Skeletal muscle satellite cell (primary cell): ENCODE results near the gene LGALS3.

Experiments used
- H3K27me3 ChIP-seq: 2 replicates; pipeline ENCODE4 v1.7.0; 2013; ENCODE audit warnings: low read length; ENCODE audit not compliant: control insufficient read depth, insufficient read depth
- H3K36me3 ChIP-seq: 2 replicates; pipeline ENCODE4 v1.7.0; 2013; ENCODE audit warnings: mild to moderate bottlenecking, control low read depth, low read length; ENCODE audit not compliant: insufficient read depth
- H3K4me1 ChIP-seq: 2 replicates; pipeline ENCODE4 v1.7.0; 2013; ENCODE audit warnings: low read length; ENCODE audit not compliant: control insufficient read depth, insufficient read depth
- H3K4me2 ChIP-seq: 2 replicates; pipeline ENCODE4 v1.7.0; 2013; ENCODE audit warnings: mild to moderate bottlenecking, low read length
- H3K4me3 ChIP-seq: 2 replicates; pipeline ENCODE4 v1.7.0; 2013; ENCODE audit warnings: low read length
- H3K9ac ChIP-seq: 2 replicates; pipeline ENCODE4 v1.7.0; 2013; ENCODE audit warnings: mild to moderate bottlenecking, low read depth, low read length, moderate library complexity
- H3K9me3 ChIP-seq: replicated peaks from 2 replicates; pipeline ENCODE4 v1.7.0; 2013; ENCODE audit warnings: mild to moderate bottlenecking, control low read depth, low read length

The LGALS3 gene

DNA sequence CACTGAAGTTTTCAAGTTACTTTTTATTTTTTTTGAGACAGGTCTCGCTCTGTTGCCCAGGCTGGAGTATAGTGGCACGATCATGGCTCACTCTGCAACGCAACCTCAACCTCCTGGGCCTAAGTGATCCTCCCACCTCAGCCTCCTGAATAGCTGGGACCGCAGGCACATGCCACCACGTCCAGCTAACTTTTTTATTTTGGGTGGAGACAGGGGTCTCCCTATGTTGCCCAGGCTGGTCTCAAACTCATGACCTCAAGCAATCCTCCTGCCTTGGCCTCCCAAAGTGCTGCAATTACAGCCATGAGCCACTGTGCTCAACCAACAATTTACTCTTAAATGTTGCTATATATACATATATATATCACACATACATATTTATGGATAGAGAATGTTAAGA is 27.4 kb upstream of the LGALS3 start:
- H3K4me1 ChIP-seq: peaks cover 29% of the 10 kb centered on the region
- H3K27me3 ChIP-seq: no peaks in the 10 kb centered on the region
- peaks cover 7% of the 10 kb centered on the region for H3K9me3 ChIP-seq
- no peaks in the 10 kb centered on the region for H3K36me3 ChIP-seq
- H3K4me3 ChIP-seq: no peak overlapping the region
- H3K9ac ChIP-seq: peak overlapping the region; percentile 5
- H3K4me2 ChIP-seq: peak overlapping the region; percentile 80

DNA sequence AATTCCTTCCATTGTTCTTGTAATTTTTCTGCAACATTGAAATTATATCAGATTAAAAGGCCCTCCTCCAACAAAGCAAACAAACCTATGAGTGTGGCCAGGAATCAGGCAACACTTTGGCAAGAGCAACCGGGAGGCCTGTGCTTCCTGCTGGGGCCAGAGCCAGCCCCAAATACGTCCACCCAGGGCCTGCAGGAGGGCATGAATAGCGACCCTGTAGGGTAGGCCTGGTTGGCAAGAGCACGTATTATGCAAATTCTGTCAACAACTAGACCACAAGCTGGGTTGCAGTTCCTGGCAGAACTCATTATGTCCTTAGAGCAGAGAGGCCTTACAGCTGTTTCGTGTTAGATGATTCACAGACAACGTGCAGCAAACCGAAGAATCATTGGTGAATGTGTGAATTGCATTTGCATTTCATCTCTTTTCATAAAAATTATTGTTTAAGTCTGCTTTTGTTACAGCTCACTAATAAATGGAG is 26.9 kb upstream of the LGALS3 start:
- H3K9me3 ChIP-seq: peaks cover 7% of the 10 kb centered on the region
- no peaks in the 10 kb centered on the region for H3K36me3 ChIP-seq
- no peaks in the 10 kb centered on the region for H3K27me3 ChIP-seq
- peak overlapping the region; percentile 83 for H3K9ac ChIP-seq
- peak overlapping the region; percentile 80 for H3K4me2 ChIP-seq
- H3K4me3 ChIP-seq: no peak overlapping the region
- peaks cover 34% of the 10 kb centered on the region for H3K4me1 ChIP-seq

DNA sequence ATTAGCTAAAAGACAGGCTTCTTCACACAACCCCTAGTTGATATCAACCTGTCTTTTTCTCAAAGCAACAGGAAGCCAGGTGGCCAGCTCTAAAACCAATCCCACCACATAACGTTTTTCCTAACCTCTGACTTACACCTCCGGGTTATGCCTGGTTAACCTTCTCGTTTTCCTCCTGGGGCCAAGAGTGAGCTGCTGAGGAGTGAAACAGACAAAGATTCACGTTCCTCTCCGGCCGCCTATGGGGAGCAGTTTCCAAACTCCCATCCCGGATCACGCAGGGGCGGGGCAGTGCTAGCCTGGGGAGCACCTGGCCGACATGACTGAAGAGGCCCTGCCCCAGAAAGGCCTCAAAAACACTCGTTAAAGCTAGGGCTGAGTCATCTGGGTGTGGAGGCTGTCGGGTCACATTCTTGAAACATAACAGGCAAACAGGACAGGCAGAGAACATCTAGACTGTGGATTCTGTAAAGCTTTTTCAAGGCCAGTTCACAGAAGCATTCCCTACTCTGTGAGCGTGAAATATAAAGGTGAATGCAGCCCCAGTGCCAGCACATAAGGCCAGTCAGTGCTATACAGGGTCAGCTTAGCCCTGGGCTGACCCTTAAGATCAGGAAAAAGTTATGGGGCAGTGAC is 25.9 kb upstream of the LGALS3 start:
- Histone ChIP-seq H3K4me3 (peak overlapping the region; percentile 53), H3K36me3 (no peaks in the 10 kb centered on the region), H3K4me2 (peak overlapping the region; percentile 80), H3K9ac (peak overlapping the region; percentile 83), H3K27me3 (no peaks in the 10 kb centered on the region), H3K4me1 (peaks cover 43% of the 10 kb centered on the region), H3K9me3 (peaks cover 7% of the 10 kb centered on the region)

DNA sequence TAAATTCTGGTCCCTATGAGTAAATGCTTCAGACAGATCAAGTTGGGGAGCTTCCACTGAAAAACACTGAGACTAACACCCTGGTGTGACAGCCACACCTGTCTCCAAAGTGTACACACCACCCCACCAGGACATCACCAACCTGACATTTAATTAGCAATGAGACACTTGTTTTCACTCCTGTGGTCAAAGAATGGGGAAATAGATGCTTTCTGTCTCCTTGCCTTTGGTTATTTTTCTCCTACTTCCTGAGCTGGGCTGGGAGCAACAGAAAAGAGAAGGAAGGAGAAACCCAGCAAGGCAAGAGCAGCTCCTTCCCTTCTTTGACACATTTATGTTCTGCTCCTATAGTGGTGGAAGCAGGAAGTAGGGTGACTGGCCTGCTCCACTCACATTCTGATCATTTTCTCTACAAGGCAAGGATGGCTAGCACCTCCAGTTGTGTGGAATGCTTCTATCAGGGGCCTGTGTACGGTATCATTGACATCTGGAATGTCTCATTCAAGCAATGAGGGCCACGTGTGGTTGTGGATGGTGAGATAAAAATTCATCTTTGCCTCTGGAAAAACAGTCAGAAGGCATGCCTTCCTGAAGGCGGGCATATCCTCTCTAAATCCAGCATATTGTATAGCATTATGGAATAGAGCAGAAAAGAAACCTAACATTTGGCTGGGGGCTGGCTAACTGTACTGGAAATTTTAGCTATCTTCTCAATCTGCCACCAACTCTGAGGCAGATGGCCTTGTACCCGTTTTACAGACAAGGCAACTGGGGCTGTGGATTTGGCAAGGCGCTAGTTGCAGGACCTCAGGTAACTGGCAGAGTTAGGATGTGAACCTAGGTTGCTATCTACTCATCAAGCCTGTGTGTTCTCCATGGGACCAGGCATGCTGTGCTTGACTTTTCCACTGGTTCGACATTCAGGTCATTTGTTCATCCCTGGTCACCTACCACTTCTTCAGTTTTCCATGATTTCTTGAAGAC is 24.8 kb upstream of the LGALS3 start:
- H3K4me3 ChIP-seq: peak overlapping the region; percentile 53
- peaks cover 52% of the 10 kb centered on the region for H3K4me1 ChIP-seq
- peak overlapping the region; percentile 83 for H3K9ac ChIP-seq
- peak overlapping the region; percentile 80 for H3K4me2 ChIP-seq
- H3K27me3 ChIP-seq: no peaks in the 10 kb centered on the region
- H3K36me3 ChIP-seq: no peaks in the 10 kb centered on the region
- H3K9me3 ChIP-seq: peaks cover 7% of the 10 kb centered on the region

DNA sequence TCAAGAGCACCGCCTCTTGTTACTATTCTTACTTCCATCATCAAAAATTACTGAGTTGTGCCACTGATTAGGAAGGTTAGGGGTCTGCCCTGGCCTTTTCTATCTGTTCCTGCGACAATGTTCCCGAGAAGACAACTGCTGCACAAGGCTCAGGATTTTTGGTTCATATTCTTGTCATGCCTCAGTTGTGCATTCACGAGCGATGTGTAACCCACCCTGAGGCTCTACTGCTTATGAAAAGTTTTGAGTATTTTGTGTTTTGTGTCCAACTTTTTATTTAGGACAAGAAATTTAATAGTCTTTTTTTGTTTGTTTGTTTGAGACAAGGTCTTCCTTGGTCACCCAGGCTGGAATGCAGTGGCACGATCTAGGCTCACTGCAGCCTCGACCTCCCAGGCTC is 23.1 kb upstream of the LGALS3 start:
- Histone ChIP-seq H3K36me3 (no peaks in the 10 kb centered on the region), H3K9me3 (peaks cover 7% of the 10 kb centered on the region), H3K4me1 (peaks cover 52% of the 10 kb centered on the region), H3K27me3 (no peaks in the 10 kb centered on the region), H3K9ac (no peak overlapping the region), H3K4me2 (no peak overlapping the region), H3K4me3 (no peak overlapping the region)

DNA sequence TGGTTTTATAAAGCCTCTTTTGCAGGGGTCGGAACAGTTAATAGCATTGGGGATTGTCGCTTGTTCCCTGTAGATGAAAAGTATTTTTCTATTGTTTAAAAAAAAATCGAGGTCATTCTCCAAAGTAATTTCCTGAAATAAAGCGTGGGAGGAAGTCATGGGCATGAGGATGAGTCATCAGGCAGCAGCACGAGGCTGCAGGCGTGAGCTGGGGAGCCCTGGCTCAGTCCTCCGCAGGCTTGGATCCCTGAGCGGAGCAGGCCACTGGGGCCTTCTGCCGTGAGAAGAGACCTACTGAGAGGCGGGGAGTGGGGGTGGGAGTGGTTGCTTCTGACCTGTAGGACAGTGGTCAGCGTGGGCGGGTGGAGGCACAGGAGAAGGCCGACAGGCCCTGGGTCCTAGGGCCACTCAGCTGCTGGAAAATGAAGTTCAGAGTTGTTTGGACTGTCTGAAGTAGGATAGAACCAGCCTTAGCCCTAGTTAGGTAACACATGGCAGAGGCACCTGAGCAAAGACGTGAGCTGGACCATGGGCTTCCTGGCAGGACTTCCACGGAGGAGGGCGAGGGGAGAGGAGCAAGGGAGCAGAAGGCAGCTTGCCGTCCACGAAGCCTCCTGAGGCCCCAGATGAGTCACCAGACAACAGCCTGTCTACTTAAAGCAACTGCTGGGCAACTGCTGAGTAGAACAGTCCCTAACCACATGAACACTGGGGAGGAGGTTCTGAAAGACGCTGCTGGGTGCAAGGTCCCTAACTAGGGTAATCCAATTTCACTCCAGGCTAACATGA is 21.1 kb upstream of the LGALS3 start:
- Histone ChIP-seq H3K9ac (peak overlapping the region; percentile 82), H3K4me1 (peaks cover 37% of the 10 kb centered on the region), H3K27me3 (no peaks in the 10 kb centered on the region), H3K36me3 (no peaks in the 10 kb centered on the region), H3K4me3 (peak overlapping the region; percentile 54), H3K9me3 (peaks cover 7% of the 10 kb centered on the region), H3K4me2 (peak overlapping the region; percentile 74)

DNA sequence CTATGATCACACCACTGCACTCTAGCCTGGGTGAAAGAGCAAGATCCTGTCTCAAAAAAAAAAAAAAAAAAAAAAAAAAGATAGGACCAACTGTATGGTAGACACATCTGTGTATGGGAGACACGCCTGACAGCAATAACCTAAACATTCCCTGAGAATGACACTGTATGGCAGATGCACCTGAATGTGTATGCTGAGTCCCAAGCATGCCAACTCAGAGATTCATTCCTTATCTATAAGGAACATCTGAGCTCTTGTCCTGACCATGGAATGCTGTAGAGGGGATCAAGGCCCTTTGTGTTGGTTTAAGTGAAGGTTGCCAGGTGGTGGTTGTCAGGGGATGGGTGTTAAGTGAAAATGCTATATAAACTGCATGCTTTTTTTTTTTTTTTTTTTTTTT is 19.2 kb upstream of the LGALS3 start:
- H3K4me3 ChIP-seq: no peak overlapping the region
- H3K4me1 ChIP-seq: peaks cover 23% of the 10 kb centered on the region
- H3K9me3 ChIP-seq: no peaks in the 10 kb centered on the region
- no peaks in the 10 kb centered on the region for H3K27me3 ChIP-seq
- H3K9ac ChIP-seq: no peak overlapping the region
- no peaks in the 10 kb centered on the region for H3K36me3 ChIP-seq
- no peak overlapping the region for H3K4me2 ChIP-seq

DNA sequence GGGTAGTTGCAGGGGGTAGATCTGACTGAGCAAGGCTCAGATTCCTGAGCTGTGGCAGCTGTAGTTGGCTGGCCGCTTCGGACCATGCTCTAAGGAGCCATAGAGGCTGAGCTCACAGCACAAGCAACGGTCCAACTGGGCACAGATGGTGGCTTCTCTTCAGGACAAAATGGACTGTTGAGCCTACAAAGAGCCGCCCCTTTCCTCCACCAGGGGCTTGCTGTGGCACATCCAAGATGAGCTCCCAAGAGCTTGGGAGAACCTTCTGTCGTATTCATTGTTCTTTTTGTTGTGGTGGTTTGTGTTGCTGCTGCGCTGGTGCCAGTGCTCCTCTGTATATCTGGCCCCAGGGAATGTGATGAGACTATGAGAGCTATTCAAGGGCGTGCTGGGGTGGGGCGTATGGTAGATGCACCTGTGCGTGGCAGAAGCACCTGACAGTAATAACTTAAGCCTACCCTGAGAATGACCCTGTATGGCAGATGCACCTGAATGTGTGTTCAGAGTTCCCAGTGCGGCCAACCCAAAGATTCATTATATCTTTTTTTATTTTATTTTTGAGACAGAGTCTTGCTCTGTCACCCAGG is 17.8 kb upstream of the LGALS3 start:
- H3K27me3 ChIP-seq: no peaks in the 10 kb centered on the region
- no peaks in the 10 kb centered on the region for H3K36me3 ChIP-seq
- H3K4me3 ChIP-seq: no peak overlapping the region
- no peak overlapping the region for H3K4me2 ChIP-seq
- H3K4me1 ChIP-seq: peaks cover 23% of the 10 kb centered on the region
- H3K9ac ChIP-seq: no peak overlapping the region
- no peaks in the 10 kb centered on the region for H3K9me3 ChIP-seq

DNA sequence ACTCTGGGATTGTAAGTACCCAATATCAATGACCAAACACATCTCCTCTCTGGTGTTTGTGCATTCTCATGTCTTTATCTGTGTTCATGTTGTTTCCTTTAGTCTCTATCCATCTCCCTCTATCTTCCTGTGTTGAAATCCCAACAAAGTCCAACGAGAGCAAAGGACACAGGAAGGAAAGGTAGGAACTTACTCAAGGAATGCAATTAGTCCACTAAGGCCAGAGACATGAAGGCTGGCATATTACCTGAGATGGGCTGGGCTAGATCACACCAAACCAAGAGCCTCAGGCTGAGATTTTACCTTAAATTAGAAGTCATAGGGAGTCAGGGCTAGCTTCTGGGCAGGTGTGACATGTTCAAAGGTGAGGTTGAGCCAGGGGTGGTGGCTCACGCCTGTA is 14.3 kb upstream of the LGALS3 start:
- Histone ChIP-seq H3K9ac (no peak overlapping the region), H3K9me3 (no peaks in the 10 kb centered on the region), H3K36me3 (no peaks in the 10 kb centered on the region), H3K27me3 (no peaks in the 10 kb centered on the region), H3K4me2 (no peak overlapping the region), H3K4me3 (no peak overlapping the region), H3K4me1 (peaks cover 10% of the 10 kb centered on the region)

DNA sequence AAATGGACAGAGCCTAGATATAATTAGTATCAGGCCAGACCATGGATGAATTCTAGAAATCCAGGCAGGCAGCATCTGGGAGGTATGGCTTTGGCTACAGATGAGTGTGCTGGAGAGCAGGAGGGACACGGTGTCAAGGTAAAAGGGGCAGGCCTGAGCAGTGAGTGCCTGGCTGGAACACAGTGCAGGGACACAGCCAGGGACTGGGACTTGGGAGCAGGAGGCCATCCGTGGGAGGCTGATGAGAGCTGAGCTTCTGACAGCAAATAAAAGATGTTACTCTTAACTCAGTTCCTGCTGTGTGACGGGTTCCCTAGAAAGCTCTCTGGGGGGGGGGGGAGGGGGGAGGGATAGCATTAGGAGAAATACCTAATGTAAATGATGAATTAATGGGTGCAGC is 13.6 kb upstream of the LGALS3 start:
- Histone ChIP-seq H3K36me3 (no peaks in the 10 kb centered on the region), H3K4me3 (no peak overlapping the region), H3K9me3 (no peaks in the 10 kb centered on the region), H3K9ac (no peak overlapping the region), H3K4me2 (no peak overlapping the region), H3K27me3 (no peaks in the 10 kb centered on the region), H3K4me1 (peaks cover 10% of the 10 kb centered on the region)

DNA sequence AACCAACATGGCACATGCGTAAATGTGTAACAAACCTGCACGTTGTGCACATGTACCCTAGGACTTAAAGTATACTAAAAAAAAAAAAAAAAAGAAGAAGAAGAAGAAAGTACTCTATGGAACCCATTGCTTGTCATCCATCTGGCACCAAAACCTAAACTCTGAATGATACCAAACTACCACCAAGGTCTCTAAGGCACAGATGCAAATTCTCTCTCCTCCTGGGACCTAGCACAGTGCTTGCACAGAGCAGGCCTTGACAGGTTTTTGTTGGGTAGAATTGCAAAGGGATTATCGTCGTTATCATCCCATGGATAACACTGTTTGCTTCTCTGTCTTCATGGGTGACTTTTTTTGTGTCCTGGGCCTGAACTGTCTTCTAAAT is 13.2 kb upstream of the LGALS3 start:
- Histone ChIP-seq H3K4me2 (no peak overlapping the region), H3K4me1 (peaks cover 10% of the 10 kb centered on the region), H3K36me3 (no peaks in the 10 kb centered on the region), H3K4me3 (no peak overlapping the region), H3K9ac (no peak overlapping the region), H3K9me3 (no peaks in the 10 kb centered on the region), H3K27me3 (no peaks in the 10 kb centered on the region)
